ENCODE measurements around the gene SCNN1A.

Gene SCNN1A

GRCh38 chr12:6330999-6331714, 44.2 kb downstream of the SCNN1A start:
- Histone ChIP-seq H3K36me3 (ENCODE audit: control insufficient read depth, insufficient read depth, low read length) (peaks cover 42% of the 10 kb centered on the region), H3K4me1 (ENCODE audit: control insufficient read depth, insufficient read depth, low read length) (peaks cover 57% of the 10 kb centered on the region), H3K9me3 (ENCODE audit: control insufficient read depth, low read length) (no peaks in the 10 kb centered on the region), H3K9ac (ENCODE audit: low read length) (no peak overlapping the region), H3K27me3 (ENCODE audit: control insufficient read depth, insufficient read depth, low read length) (no peaks in the 10 kb centered on the region), H3K4me3 (ENCODE audit: low read length) (no peak overlapping the region)

- Histone ChIP-seq H3K9ac (ENCODE audit: low read length) (no peak overlapping the region), H3K9me3 (ENCODE audit: control insufficient read depth, low read length) (no peaks in the 10 kb centered on the region), H3K27me3 (ENCODE audit: control insufficient read depth, insufficient read depth, low read length) (no peaks in the 10 kb centered on the region), H3K4me3 (ENCODE audit: low read length) (no peak overlapping the region), H3K36me3 (ENCODE audit: control insufficient read depth, insufficient read depth, low read length) (peaks cover 42% of the 10 kb centered on the region), H3K4me1 (ENCODE audit: control insufficient read depth, insufficient read depth, low read length) (peaks cover 51% of the 10 kb centered on the region)
Measured at GRCh38 chr12:6330192-6330591, 45.2 kb downstream of the SCNN1A start.

- Histone ChIP-seq H3K9ac (ENCODE audit: low read length) (no peak overlapping the region), H3K9me3 (ENCODE audit: control insufficient read depth, low read length) (no peaks in the 10 kb centered on the region), H3K27me3 (ENCODE audit: control insufficient read depth, insufficient read depth, low read length) (no peaks in the 10 kb centered on the region), H3K36me3 (ENCODE audit: control insufficient read depth, insufficient read depth, low read length) (peaks cover 42% of the 10 kb centered on the region), H3K4me1 (ENCODE audit: control insufficient read depth, insufficient read depth, low read length) (peaks cover 51% of the 10 kb centered on the region), H3K4me3 (ENCODE audit: low read length) (no peak overlapping the region)
Measured at GRCh38 chr12:6329703-6330064, 45.7 kb downstream of the SCNN1A start.

- Histone ChIP-seq H3K36me3 (ENCODE audit: control insufficient read depth, insufficient read depth, low read length) (peaks cover 40% of the 10 kb centered on the region), H3K4me3 (ENCODE audit: low read length) (no peak overlapping the region), H3K9ac (ENCODE audit: low read length) (no peak overlapping the region), H3K9me3 (ENCODE audit: control insufficient read depth, low read length) (no peaks in the 10 kb centered on the region), H3K4me1 (ENCODE audit: control insufficient read depth, insufficient read depth, low read length) (peaks cover 46% of the 10 kb centered on the region), H3K27me3 (ENCODE audit: control insufficient read depth, insufficient read depth, low read length) (no peaks in the 10 kb centered on the region)
Measured at GRCh38 chr12:6328945-6329702, 46.2 kb downstream of the SCNN1A start.

GRCh38 chr12:6328045-6328779, 47.2 kb downstream of the SCNN1A start:
- Histone ChIP-seq H3K4me1 (ENCODE audit: control insufficient read depth, insufficient read depth, low read length) (peaks cover 45% of the 10 kb centered on the region), H3K4me3 (ENCODE audit: low read length) (no peak overlapping the region), H3K36me3 (ENCODE audit: control insufficient read depth, insufficient read depth, low read length) (peaks cover 33% of the 10 kb centered on the region), H3K9me3 (ENCODE audit: control insufficient read depth, low read length) (no peaks in the 10 kb centered on the region), H3K9ac (ENCODE audit: low read length) (no peak overlapping the region), H3K27me3 (ENCODE audit: control insufficient read depth, insufficient read depth, low read length) (no peaks in the 10 kb centered on the region)

GRCh38 chr12:6327229-6328041, 47.9 kb downstream of the SCNN1A start:
- H3K4me1 ChIP-seq (ENCODE audit: control insufficient read depth, insufficient read depth, low read length): peaks cover 42% of the 10 kb centered on the region
- H3K9me3 ChIP-seq (ENCODE audit: control insufficient read depth, low read length): no peaks in the 10 kb centered on the region
- no peaks in the 10 kb centered on the region for H3K27me3 ChIP-seq (ENCODE audit: control insufficient read depth, insufficient read depth, low read length)
- no peak overlapping the region for H3K4me3 ChIP-seq (ENCODE audit: low read length)
- H3K9ac ChIP-seq (ENCODE audit: low read length): peak overlapping the region; percentile 24
- peaks cover 33% of the 10 kb centered on the region for H3K36me3 ChIP-seq (ENCODE audit: control insufficient read depth, insufficient read depth, low read length)

DNA sequence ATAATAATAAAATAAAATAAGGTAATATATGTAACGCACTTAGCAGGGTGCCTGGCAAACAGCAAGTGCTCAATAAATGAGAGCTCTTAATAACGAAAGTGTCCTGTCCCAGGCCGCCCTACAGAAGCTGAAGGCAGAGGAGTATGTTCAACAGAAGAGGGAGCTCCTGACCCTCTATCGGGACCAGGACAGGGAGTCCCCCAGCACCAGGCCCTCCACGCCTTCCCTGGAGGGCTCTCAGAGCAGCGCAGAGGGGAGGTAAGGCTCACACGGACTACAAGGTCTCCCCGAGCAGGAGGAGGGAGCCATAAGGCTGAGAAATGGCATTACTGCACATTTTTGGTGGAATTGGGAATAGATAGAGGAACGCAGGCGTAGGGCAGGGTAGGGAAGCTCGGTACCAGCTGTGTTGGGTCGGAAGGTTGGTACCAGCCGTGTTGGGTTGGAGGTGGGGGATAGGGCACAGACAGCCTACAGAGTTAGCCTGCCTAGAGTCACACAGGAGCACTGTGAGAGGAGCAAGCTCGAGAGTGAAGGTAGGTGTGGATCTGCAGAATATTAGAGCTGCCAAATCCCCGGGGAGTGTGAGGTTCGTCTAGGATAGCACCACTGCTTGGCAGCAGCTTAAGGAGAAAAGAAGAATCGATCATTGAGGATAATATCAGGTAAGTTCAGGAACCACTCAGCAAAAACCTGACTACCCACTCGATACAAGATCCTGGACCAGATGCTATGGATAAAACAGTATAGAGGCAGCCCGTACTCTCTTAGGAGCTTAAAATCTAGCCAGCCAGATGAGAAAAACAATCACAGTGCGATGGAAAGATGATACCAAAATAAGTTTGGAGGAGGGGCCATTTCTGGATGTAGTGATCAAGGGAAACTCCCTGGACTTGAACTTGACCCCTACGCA, 48.8 kb downstream of the SCNN1A start:
- Histone ChIP-seq H3K27me3 (ENCODE audit: control insufficient read depth, insufficient read depth, low read length) (no peaks in the 10 kb centered on the region), H3K4me3 (ENCODE audit: low read length) (no peak overlapping the region), H3K9ac (ENCODE audit: low read length) (no peak overlapping the region), H3K4me1 (ENCODE audit: control insufficient read depth, insufficient read depth, low read length) (peaks cover 39% of the 10 kb centered on the region), H3K36me3 (ENCODE audit: control insufficient read depth, insufficient read depth, low read length) (peaks cover 32% of the 10 kb centered on the region), H3K9me3 (ENCODE audit: control insufficient read depth, low read length) (no peaks in the 10 kb centered on the region)

- Histone ChIP-seq H3K4me3 (ENCODE audit: low read length) (no peak overlapping the region), H3K36me3 (ENCODE audit: control insufficient read depth, insufficient read depth, low read length) (peaks cover 25% of the 10 kb centered on the region), H3K27me3 (ENCODE audit: control insufficient read depth, insufficient read depth, low read length) (no peaks in the 10 kb centered on the region), H3K4me1 (ENCODE audit: control insufficient read depth, insufficient read depth, low read length) (peaks cover 33% of the 10 kb centered on the region), H3K9me3 (ENCODE audit: control insufficient read depth, low read length) (no peaks in the 10 kb centered on the region), H3K9ac (ENCODE audit: low read length) (peak overlapping the region; percentile 13)
Measured at GRCh38 chr12:6324936-6325750, 50.2 kb downstream of the SCNN1A start.

- no peak overlapping the region for H3K4me3 ChIP-seq (ENCODE audit: low read length)
- H3K27me3 ChIP-seq (ENCODE audit: control insufficient read depth, insufficient read depth, low read length): no peaks in the 10 kb centered on the region
- peaks cover 20% of the 10 kb centered on the region for H3K36me3 ChIP-seq (ENCODE audit: control insufficient read depth, insufficient read depth, low read length)
- peaks cover 33% of the 10 kb centered on the region for H3K4me1 ChIP-seq (ENCODE audit: control insufficient read depth, insufficient read depth, low read length)
- no peaks in the 10 kb centered on the region for H3K9me3 ChIP-seq (ENCODE audit: control insufficient read depth, low read length)
- no peak overlapping the region for H3K9ac ChIP-seq (ENCODE audit: low read length)
Measured at GRCh38 chr12:6323995-6324711, 51.2 kb downstream of the SCNN1A start.

GRCh38 chr12:6323340-6323994, 51.9 kb downstream of the SCNN1A start:
- peaks cover 33% of the 10 kb centered on the region for H3K4me1 ChIP-seq (ENCODE audit: control insufficient read depth, insufficient read depth, low read length)
- H3K9me3 ChIP-seq (ENCODE audit: control insufficient read depth, low read length): no peaks in the 10 kb centered on the region
- H3K9ac ChIP-seq (ENCODE audit: low read length): peak overlapping the region; percentile 0
- H3K4me3 ChIP-seq (ENCODE audit: low read length): no peak overlapping the region
- H3K27me3 ChIP-seq (ENCODE audit: control insufficient read depth, insufficient read depth, low read length): no peaks in the 10 kb centered on the region
- H3K36me3 ChIP-seq (ENCODE audit: control insufficient read depth, insufficient read depth, low read length): peaks cover 14% of the 10 kb centered on the region

All from mucosa of stomach (tissue), 1 donor.